ENCODE measurements around the gene ICAM4.

ICAM4 gene

GRCh38 chr19:10290357-10290875, 3.7 kb downstream of the ICAM4 start:
- TF ChIP-seq CTCF (IDR thresholded peaks at IDR 0.05; ENCODE audit: low read depth, low read length): no peak
- no peak overlapping the region for H3K4me3 ChIP-seq (ENCODE audit: low read depth, low read length)
- no peak for DNase-seq (ENCODE audit: low read depth, low spot score)
- in situ Hi-C loops (cut with HindIII; ENCODE audit: low sequenced_read_pairs): no loop called here

- DNase-seq (ENCODE audit: low read depth, low spot score): no peak
These were observed 4.3 kb downstream of the ICAM4 start for GRCh38 chr19:10290876-10291553.

GRCh38 chr19:10291554-10292205, 4.9 kb downstream of the ICAM4 start:
- no peak overlapping the region for H3K4me3 ChIP-seq (ENCODE audit: low read depth, low read length)
- TF ChIP-seq CTCF (IDR thresholded peaks at IDR 0.05; ENCODE audit: low read depth, low read length): no peak
- DNase-seq (ENCODE audit: low read depth, low spot score): no peak
- in situ Hi-C loops (cut with HindIII; ENCODE audit: low sequenced_read_pairs): no loop called here

More at GRCh38 chr19:10290876-10291553, 4.3 kb downstream of the ICAM4 start:
- no peak overlapping the region for H3K4me3 ChIP-seq (ENCODE audit: low read depth, low read length)
- TF ChIP-seq CTCF (IDR thresholded peaks at IDR 0.05; ENCODE audit: low read depth, low read length): no peak
- in situ Hi-C loops (cut with HindIII; ENCODE audit: low sequenced_read_pairs): no loop called here

GRCh38 chr19:10292206-10292788, 5.5 kb downstream of the ICAM4 start:
- H3K4me3 ChIP-seq (ENCODE audit: low read depth, low read length): no peak overlapping the region
- peak; percentile 24 for DNase-seq (ENCODE audit: low read depth, low spot score)
- in situ Hi-C loops (cut with HindIII; ENCODE audit: low sequenced_read_pairs): no loop called here
- TF ChIP-seq CTCF (IDR thresholded peaks at IDR 0.05; ENCODE audit: low read depth, low read length): no peak

- no peak for DNase-seq (ENCODE audit: low read depth, low spot score)
- no peak overlapping the region for H3K4me3 ChIP-seq (ENCODE audit: low read depth, low read length)
- in situ Hi-C loops (cut with HindIII; ENCODE audit: low sequenced_read_pairs): no loop called here
- TF ChIP-seq CTCF (IDR thresholded peaks at IDR 0.05; ENCODE audit: low read depth, low read length): no peak
These were observed 6.3 kb downstream of the ICAM4 start for GRCh38 chr19:10292789-10293636.

Data from astrocyte of the spinal cord (primary cell).